ENCODE measurements around the gene DOCK4. TPM values are rescaled to one million over a fixed set of nuclear protein-coding genes. Genes with fewer than 3 reads are reported as not detected.

Gene DOCK4
- total and polyA plus RNA-seq, 2 of the 8 experiments (the other 6 are each of a cell fraction or from before 2014, with no cell fraction given): 5.1 to 23.6 TPM

DNA sequence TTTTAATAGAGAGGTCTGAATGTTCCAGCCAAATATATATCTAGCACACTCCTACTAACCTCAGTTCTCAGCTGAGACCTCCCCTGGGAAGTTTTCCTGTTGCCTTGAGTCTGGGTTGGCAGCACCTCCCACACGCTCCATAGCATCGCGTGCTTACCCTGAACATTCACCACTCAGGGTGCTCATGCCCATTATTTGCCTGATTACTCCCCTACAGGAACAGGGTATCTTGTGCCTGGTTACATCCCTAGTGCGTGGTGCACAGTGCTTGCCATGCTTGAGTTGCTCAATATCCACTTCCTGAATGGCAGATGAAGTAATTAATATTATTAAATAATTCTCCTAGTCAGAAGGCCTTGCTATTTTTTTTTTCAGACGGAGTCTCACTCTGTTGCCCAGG is 374.0 kb downstream of the DOCK4 start:
- H3K27me3 ChIP-seq (replicated peaks in 1 of 4; ENCODE audit: control insufficient read depth in 3 of 4, extremely low read depth in 1 of 4, insufficient read depth in 3 of 4, low read length in 3 of 4): no peaks in the 10 kb centered on the region
- H3K79me2 ChIP-seq (ENCODE audit: control insufficient read depth in 1 of 2, insufficient read depth in 2 of 2, low read length in 2 of 2): no peaks in the 10 kb centered on the region
- no peak overlapping the region for H3K23ac ChIP-seq (ENCODE audit: insufficient read length)
- no peak overlapping the region for H2BK12ac ChIP-seq (ENCODE audit: low read depth, low read length)
- no peaks in the 10 kb centered on the region for H3K79me1 ChIP-seq (ENCODE audit: low read depth, low read length)
- H3K14ac ChIP-seq (ENCODE audit: insufficient read length): no peak overlapping the region
- no peaks in the 10 kb centered on the region for H3K23me2 ChIP-seq (ENCODE audit: low read depth, low read length)
- no peak overlapping the region for H4K5ac ChIP-seq (ENCODE audit: insufficient read length, low read depth, low read length)
- H3K27ac ChIP-seq (ENCODE audit: low read depth, low read length): no peak overlapping the region
- DNase-seq (ENCODE audit: low read depth in 1 of 2, low spot score in 2 of 2) (no peak), FAIRE-seq (no peak)
- no peaks in the 10 kb centered on the region for H3K4me1 ChIP-seq (replicated peaks in 1 of 4; ENCODE audit: control insufficient read depth in 3 of 4, insufficient read depth in 4 of 4, low read length in 3 of 4)
- H3K9ac ChIP-seq (replicated peaks in 1 of 4; ENCODE audit: extremely low read depth in 1 of 4, low read depth in 3 of 4, low read length in 3 of 4): no peak overlapping the region
- H3K56ac ChIP-seq (replicated peaks; ENCODE audit: insufficient read length, low read depth, low read length): no peak overlapping the region
- no peak overlapping the region for H2BK15ac ChIP-seq (ENCODE audit: low read length)
- H4K91ac ChIP-seq (replicated peaks; ENCODE audit: insufficient read length, low read length): no peak overlapping the region
- CTCF ChIA-PET (ENCODE audit: partially characterized antibody): interaction anchor here (1.4 to 2.3 kb wide), 3 partner anchors 21 to 89 kb away, joined by 3 to 7 read pairs (median 5); no protein-coding TSS in a partner anchor
- H3K18ac ChIP-seq (ENCODE audit: extremely low read depth, low read length): no peak overlapping the region
- H2BK120ac ChIP-seq (replicated peaks; ENCODE audit: low read depth, low read length): no peak overlapping the region
- H3K9me3 ChIP-seq (ENCODE audit: insufficient read depth in 2 of 2, low read depth in 1 of 2, low read length in 1 of 2): no peaks in the 10 kb centered on the region
- no peak overlapping the region for H4K8ac ChIP-seq (ENCODE audit: extremely low read depth, insufficient read depth, low read length)
- no peak overlapping the region for H2AK5ac ChIP-seq (ENCODE audit: low read depth, low read length)
- no peak overlapping the region for H2BK20ac ChIP-seq (ENCODE audit: low read length)
- TF ChIP-seq BRCA1 (IDR thresholded peaks at IDR 0.05; ENCODE audit: low read depth, low read length): no peak
- TF ChIP-seq, protein P1, sequence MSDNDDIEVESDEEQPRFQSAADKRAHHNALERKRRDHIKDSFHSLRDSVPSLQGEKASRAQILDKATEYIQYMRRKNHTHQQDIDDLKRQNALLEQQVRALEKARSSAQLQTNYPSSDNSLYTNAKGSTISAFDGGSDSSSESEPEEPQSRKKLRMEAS (IDR thresholded peaks at IDR 0.05): no peak
- TF ChIP-seq, protein P2, sequence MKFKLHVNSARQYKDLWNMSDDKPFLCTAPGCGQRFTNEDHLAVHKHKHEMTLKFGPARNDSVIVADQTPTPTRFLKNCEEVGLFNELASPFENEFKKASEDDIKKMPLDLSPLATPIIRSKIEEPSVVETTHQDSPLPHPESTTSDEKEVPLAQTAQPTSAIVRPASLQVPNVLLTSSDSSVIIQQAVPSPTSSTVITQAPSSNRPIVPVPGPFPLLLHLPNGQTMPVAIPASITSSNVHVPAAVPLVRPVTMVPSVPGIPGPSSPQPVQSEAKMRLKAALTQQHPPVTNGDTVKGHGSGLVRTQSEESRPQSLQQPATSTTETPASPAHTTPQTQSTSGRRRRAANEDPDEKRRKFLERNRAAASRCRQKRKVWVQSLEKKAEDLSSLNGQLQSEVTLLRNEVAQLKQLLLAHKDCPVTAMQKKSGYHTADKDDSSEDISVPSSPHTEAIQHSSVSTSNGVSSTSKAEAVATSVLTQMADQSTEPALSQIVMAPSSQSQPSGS (IDR thresholded peaks at IDR 0.05; ENCODE audit: low read length): no peak
- TF ChIP-seq TBP (IDR thresholded peaks at IDR 0.05; ENCODE audit: low read depth, low read length): no peak
- TF ChIP-seq, protein P3, sequence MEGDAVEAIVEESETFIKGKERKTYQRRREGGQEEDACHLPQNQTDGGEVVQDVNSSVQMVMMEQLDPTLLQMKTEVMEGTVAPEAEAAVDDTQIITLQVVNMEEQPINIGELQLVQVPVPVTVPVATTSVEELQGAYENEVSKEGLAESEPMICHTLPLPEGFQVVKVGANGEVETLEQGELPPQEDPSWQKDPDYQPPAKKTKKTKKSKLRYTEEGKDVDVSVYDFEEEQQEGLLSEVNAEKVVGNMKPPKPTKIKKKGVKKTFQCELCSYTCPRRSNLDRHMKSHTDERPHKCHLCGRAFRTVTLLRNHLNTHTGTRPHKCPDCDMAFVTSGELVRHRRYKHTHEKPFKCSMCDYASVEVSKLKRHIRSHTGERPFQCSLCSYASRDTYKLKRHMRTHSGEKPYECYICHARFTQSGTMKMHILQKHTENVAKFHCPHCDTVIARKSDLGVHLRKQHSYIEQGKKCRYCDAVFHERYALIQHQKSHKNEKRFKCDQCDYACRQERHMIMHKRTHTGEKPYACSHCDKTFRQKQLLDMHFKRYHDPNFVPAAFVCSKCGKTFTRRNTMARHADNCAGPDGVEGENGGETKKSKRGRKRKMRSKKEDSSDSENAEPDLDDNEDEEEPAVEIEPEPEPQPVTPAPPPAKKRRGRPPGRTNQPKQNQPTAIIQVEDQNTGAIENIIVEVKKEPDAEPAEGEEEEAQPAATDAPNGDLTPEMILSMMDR (IDR thresholded peaks at IDR 0.05; ENCODE audit: control extremely low read depth in 1 of 3, insufficient read depth in 1 of 3, low read depth in 1 of 3, low read length in 3 of 3): no peak
- TF ChIP-seq SP1 (IDR thresholded peaks at IDR 0.05; ENCODE audit: low read depth, low read length): no peak
- TF ChIP-seq NANOG (IDR thresholded peaks at IDR 0.05; ENCODE audit: insufficient read depth, low read depth, low read length, poor library complexity, severe bottlenecking): no peak
- TF ChIP-seq SIRT6 (IDR thresholded peaks at IDR 0.05; ENCODE audit: low read length): no peak
- no peak overlapping the region for H2AFZ ChIP-seq (ENCODE audit: low read length)
- H4K20me1 ChIP-seq (replicated peaks in 1 of 2; ENCODE audit: control insufficient read depth in 1 of 2, insufficient read depth in 2 of 2, low read length in 2 of 2): peaks cover 0 to 2% of the 10 kb centered on the region in 2 experiments
- no peak overlapping the region for H3K4me2 ChIP-seq (ENCODE audit: insufficient read depth in 1 of 2, low read depth in 2 of 2, low read length in 2 of 2)
- H3K36me3 ChIP-seq (ENCODE audit: control insufficient read depth in 2 of 4, insufficient read depth in 4 of 4, low read length in 3 of 4): no peaks in the 10 kb centered on the region
- no peak overlapping the region for H3K4ac ChIP-seq (replicated peaks; ENCODE audit: insufficient read length, low read depth, low read length)
- 95% methylated on average over 5 of the region's 5 CpGs; no CpG with 5 or more reads in 1 of the 2 experiments for WGBS, 2 experiments (ENCODE audit: extremely low coverage in 1 of 2, insufficient coverage in 1 of 2, insufficient read length in 1 of 2, insufficient replicate concordance in 2 of 2, low coverage in 1 of 2, low lambda C conversion rate in 2 of 2, missing lambda C conversion rate in 1 of 2)
- POLR2A ChIA-PET (ENCODE audit: partially characterized antibody): no interaction called here
- no peak overlapping the region for H2BK5ac ChIP-seq (ENCODE audit: low read depth, low read length)
- no peak overlapping the region for H3K4me3 ChIP-seq (ENCODE audit: extremely low read depth in 1 of 4, insufficient read depth in 2 of 4, low read depth in 3 of 4, low read length in 4 of 4)

Measured in H1 (cell line).